Hippocampal formation (tissue), 2 donors: ENCODE results near the gene KTI12.
"Not testable (repeated sequence)": the region's sequence is repeated elsewhere in the genome, so short reads cannot be mapped to it uniquely, and the experiment has no call there.

Experiments used
- DNase-seq, 2 donors: peaks; one replicate each; lab custom pipeline; 2025; lab: John Stamatoyannopoulos, UW

KTI12 gene

DNA sequence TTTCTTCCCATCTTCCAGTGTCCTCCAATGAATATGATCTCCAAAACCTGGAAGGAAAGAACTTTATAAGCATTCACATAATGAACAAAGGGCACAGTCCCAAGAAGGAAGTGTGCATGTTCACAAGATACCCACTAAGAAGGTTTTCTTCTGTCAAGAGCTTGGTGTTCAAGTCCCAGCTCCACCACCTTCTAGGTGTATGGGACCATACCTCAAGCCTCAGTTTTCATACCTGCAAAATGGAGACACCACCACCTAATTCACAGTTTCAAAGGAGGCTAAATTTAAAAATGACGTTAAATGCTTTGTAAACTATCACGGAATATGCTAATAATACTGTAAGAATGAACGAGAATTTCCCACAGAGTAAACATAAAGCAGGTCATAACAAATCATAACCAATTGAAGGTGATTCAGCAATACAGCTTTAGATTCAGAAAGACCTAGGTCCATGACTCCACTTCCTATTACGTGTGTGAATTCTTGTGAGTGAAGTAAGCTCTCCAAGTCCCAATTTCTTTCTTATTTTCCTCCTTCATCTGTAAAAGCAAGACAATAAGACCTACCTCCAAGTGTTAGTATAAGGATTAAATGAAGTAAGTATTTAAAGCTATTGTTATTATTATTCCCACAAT lies 8.1 kb upstream of the KTI12 start:
- DNase-seq, result no peak

DNA sequence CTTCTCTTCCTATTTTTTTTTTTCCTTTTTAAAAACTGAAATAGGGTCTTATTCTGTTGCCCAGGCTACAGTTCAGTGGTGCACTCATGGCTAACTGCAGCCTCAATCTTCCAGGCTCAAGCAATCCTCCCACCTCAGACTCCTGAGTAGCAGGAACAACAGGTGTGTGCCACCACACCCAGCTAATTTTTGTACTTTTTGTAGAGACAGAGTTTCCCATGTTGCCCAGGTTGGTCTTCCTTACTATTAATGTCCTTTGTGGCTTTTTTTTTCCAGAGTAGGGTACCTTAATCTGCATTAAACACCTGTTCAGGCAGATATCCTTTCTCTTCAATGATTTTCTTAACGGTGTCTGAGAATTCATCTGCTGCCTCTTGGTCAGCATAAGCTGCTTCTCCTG lies 4.3 kb upstream of the KTI12 start:
- DNase-seq, result no peak

DNA sequence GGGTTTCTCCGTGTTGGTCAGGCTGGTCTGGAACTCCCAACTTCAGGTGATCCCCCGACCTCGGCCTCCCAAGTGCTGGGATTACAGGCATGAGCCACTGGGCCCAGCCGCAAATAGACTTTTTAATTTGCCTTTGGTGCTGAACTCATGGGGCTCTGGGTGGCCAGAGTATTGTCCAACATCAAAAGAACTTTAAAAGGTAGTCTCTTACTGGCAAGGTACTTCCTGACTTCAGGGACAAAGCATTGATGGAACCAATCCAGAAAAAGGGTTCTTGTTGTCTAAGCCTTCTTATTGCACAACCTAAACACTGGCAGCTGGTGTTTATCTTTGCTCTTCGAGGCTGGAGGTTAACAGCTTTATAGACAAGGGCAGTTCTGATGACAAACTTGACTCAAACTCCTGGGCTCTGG lies 3.8 kb upstream of the KTI12 start:
- no peak for DNase-seq

DNA sequence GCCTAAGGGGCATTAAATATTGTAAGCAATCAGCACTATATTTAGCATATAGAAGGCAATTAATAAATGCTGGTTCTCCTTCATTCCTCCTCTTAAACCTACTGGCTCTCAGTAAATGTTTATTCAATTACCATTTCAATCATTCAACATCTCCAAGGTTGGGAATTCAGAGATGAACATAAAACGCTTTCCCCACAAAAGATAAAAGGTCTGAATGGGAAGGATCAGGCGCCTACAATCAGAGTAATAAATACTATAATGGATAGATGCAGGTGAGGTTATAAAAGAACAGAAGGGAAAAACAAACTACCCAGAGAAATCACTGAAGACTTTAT lies 407 bp upstream of the KTI12 start:
- no peak for DNase-seq

DNA sequence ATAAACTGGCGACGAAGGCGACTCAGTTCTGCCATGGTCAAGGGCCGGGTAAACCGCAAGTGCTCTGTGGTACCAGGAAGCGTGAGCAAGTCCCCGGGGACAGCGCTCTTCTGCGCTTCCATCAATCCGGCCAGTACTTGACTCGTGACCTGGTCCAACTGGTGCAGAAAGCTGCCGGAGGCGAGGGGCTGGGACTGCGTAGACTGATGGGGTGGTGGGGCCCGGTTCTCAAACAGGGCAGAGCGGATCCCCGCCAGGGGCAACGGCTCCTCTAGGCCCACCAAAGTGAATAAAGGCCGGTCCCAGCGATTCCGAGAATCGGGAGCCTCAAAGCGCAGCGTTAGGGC lies 852 bp downstream of the KTI12 start:
- DNase-seq, result no peak

DNA sequence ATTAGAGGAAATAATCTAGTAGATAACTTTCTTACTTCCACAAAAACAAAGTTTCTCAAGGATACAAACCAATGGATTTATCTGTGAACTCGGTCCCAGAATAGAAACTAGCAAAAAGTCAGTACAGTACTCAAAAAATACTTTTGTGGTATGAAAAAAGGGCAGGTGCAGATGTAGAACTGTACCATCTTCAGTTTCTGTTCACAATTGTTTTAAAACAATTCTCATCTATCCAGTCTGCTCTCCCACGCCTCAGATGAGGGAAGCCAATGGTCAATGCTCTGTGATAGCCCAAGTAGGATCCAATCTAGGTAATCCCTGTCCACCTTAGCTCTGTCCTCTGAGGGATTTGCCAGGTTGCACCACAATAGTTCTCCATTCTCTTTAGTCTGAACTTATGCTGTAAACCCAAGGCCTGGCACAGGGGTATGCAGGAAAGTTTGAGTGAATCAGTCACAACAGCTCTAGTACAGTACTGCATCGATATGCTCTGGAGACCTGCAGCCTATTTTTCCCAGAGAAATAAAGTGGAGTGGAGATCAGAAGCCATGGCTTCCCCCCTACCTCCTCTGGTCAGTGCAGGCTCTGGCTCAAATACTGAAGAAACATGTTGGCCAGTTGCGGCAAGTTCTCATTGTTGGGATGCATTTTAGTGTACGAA lies 1.4 kb downstream of the KTI12 start:
- no peak for DNase-seq

DNA sequence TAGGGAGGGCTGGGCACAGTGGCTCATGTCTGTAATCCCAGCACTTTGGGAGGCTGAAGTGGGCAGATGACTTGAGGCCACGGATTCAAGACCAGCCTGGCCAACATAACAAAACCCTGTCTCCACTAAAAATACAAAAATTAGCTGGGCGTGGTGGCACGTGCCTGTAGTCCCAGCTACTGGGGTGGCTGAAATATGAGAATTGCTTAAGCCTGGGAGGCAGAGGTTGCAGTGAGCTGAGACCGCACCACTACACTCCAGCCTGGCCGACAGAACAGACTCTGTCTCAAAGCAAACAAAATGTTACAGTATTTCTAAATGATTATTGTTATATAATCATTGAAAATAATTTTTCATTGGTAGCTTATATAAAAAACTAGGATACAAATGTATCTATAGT lies 4.8 kb downstream of the KTI12 start:
- DNase-seq, result not testable (repeated sequence)

DNA sequence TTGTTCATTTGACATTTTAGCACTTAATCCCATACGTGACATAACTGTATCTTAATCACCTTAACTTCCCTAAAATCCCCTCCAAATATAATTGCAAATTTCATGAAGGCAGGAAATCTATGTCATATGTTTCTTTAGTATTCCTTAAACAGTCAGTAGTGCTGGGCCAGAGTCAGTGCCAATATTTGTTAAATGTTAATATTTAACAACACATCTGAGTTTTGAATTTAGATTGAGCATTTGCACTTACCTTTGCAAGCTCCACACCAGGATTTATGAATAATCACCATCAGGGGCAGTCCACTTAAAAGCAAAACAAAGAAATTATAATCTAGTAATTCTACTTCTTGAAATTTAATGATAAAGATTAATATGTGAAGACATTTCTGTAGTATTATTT lies 5.3 kb downstream of the KTI12 start:
- DNase-seq, result no peak

DNA sequence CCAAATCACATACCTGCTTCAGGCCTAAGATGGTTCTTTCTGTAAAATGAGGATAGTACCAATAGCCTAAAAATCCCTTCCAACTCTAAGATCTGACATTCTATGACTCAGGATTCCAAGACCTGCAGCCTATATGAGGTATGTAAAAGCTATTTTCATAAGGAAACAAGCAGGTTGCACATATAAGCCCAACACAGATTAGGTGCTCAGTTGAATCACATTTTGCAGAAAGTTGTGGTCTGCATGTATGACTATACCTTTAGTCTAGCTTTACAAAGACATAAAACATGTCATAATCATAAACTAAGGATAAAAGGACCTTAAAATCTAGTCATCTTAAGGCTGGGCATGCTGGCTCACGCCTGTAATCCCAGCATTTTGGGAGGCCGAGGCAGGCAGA lies 7.3 kb downstream of the KTI12 start:
- DNase-seq, result no peak

DNA sequence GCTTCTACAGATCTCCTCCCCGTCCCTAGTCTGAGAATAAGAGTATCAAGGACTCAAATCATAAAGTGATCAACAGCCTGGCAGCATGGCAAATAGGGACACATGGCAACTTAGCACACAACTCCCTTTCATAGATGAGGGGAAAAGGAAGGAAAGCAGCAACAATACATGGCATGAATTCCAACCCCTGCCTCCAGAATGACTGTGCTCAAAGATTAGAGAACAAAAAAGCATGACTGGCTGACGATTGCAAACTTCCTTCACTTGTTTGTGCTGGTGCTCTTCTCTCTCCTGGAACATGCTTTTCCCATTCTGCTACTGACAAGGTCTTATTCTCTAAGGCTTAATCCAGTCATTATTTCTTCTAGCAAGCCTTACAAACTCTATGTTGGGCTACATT lies 11.5 kb downstream of the KTI12 start:
- DNase-seq, result no peak

DNA sequence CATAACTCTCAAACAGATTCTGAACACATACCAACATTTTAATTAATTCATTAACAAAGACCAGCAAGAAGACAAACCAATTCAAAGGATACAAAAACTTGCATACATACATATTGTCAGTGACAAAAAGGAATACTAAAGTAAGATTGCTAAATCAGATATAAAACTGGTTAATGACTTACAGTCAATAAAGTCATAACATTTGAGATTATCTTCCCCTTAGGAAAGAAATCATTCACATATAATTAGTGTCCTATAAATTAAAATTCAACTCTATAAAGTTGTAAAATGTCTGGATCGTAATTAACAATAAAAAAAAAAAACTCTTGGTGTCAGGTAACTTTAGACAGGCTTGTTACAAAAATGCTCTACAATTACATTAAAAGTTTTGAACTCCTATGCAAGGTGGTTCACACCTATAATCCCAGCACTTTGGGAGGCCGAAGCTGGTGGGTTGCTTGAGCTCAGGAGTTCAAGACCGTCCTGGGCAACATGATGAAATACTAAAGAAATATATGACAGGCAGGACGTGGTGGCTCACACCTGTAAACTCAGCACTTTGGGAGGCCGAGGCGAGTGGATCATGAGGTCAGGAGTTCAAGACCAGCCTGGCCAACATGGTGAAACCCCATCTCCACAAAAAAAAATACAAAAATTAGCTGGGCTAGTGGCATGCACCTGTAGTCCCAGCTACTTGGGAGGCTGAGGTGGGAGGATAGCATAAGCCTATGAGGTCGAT lies 25.4 kb downstream of the KTI12 start:
- DNase-seq, result no peak

DNA sequence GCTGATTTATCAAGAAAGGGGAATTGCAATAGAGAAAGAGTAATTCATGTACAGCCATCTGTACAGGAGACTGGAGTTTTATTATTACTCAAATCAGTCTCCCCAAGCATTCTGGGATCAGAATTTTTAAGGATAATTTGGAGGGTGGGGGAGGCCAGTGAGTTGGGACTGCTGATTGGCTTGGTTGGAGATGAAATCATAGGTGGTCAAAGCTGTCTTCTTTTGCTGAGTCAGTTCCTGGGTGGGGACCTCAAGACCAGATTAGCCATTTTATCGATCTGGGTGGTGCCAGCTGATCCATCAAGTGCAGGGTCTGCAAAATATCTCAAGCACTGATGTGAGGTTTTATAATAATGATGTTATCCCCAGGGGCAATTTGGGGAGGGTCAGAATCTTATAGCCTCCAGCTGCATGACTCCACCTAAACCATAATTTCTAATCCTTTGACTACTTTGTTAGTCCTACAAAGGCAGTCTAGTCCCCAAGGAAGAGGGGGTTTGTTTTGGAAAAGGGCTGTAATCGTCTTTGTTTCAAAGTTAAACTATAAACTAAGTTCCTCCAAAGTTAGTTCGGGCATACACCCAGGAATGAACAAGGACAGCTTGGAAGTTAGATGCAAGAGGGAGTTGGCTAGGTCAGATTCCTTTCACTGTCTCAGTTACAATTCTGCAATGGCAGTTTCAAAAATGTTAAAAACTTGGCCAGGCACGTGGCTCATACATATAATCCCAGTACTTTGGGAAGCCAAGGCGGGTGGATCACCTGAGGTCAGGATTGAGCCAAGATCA lies 26.2 kb downstream of the KTI12 start:
- DNase-seq, result no peak

DNA sequence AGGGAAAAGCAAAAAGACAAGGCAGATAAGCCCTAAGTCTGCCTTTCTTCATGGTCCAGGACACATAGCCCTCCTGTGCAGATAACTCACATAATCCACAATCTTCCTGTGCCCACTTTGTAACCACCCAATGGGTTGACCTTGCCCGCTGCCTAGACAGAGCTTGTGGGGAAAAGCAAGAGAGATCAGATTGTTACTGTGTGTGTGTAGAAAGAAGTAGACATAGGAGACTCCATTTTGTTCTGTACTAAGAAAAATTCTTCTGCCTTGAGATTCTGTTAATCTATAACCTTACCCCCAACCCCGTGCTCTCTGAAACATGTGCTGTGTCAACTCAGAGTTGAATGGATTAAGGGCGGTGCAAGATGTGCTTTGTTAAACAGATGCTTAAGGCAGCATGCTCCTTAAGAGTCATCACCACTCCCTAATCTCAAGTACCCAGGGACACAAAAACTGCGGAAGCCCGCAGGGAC lies 27.5 kb downstream of the KTI12 start:
- DNase-seq, result not testable (repeated sequence)

DNA sequence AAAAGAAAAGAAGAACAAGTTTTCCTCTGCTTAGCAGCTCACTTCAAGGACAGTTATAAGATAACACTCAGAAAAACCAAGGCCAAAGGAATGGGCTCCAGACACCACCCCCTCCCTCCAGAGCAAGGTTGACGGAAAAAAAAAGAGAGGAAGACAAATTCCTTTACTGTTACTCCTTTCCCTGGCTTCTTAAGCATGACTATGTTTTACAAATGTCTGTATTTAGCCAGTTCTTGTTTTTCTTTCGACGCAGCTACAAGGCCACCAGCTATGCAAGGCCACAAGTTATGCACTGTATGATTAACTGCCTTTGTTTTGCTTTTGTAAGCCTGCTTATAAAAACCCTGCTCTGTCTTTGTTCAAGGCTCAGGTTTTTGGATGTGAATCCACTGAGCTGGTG lies 28.1 kb downstream of the KTI12 start:
- not testable (repeated sequence) for DNase-seq

DNA sequence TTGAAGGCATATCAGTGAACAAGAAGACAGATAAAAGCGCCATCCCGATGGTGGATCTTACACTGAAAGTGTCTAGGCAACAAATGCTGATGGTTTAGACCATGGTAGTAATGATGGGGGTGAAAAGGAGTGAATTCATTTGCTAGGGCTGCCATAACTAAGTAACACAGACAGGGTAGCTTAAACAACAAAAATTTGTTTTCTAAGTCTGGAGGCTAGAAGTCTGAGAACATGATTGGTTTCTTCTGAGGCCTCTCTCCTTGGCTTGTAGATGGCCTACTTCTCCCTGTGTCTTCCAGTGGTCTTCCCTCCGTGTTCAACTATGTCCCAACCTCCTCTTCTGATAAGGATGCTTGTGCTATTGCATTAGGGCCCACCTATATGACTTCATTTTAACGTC lies 29.7 kb downstream of the KTI12 start:
- DNase-seq, result no peak

DNA sequence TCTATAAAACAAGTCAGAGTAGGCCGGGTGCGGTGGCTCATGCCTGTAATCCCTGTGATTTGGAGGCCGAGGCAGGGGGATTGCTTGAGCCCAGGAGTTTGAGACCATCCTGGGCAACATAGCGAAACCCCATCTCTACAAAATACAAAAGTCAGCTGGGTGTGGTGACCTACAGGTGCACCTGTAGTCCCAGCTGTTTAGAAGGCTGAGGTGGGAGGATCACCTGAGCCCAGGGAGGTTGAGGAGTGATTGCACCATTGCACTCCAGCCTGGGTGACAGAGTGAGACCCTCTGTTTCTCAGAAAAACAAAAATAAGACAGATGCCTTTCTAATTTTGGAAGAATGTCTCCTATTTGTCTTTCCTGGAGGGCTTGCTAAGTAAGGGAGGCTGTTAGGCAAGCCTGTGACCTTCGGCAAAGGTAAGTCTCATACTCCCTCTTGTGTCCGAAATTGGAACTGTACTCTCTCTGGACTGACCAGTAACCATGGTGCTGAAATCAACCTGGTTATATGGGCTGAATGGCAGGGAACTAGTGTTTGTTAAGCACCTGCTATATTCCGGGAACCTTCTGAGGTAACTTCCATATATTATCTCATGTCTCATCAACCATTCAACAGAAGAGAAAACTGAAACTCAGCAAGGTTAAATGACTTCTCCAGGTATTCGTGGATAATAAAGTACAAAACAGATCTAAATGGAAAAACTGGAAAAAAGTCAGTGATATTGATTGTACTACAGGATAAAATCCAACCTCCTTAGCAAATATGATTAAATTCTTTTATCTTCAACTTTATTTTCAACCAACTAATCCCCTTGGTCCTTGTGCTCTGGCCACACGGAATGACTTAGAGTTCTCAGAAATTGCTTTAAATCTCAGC lies 31.3 kb downstream of the KTI12 start:
- DNase-seq, result peak in 1 of 2 donors; percentile 67

DNA sequence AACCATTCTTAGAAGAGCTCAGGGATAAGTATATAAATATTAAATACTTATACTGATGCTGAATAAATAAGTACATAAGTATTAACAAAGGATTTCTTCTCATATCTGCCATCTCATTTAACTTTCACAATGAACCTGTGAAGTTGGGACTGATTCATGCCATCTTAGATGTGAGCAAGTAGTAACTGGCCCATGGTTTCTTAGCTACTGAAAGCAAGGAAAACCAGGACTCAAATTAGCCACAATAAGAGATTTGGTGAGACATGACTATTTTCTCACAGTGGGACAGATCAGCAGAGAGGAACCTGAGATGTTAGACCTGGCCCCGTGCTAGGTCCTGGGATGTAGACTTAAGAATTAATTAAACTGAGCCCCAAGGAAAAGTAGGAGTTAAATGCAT lies 34.9 kb downstream of the KTI12 start:
- no peak for DNase-seq

DNA sequence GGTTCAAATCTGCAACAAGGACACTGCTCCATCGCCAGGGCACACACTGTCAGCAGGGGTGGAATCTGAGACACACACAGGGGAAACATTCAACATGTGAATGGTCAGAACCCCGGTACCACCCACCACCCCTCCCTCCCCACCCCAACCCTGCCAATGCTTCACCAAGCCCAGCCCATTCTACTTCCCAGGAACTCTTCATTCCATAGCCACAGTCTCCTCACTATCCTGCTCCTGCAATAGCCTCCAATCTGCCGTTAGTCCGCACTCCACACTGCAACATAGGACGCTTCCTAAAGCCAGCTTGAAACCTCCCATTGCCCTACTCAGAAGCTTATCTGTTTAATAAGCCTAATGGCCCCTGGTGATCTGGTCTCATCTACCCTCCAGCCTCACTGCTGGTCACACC lies 35.6 kb downstream of the KTI12 start:
- DNase-seq, result no peak

DNA sequence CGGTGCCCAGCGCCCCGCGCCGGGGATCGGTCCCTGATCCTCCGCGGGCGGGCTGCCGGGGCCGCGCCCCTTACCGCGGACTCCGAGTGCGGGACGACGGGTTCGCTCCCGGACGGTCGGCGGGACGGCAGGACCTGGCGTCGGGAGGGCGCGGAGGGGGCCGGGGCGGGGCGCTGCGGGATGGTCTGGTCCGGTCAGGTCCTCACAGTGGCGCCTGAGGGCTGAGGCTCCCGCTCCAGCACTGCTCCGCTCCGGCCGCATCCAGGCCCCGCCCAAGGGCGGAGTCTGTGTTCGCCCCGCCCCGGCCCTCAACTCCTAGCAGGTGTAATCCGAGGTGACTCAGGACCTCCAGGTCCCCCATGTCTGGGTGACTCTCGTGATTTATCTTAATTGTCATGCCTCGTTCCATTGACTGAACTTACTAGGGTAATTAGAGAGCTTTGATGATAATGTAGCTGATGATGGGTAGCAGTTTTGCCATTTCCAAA lies 43.1 kb downstream of the KTI12 start, which contains the start of gene RAB3B:
RAB3B (minus strand) TSS at position 223 of the 488 bp plus-strand sequence. CDS start 13,583 bp downstream, outside the sequence.
- no peak for DNase-seq

DNA sequence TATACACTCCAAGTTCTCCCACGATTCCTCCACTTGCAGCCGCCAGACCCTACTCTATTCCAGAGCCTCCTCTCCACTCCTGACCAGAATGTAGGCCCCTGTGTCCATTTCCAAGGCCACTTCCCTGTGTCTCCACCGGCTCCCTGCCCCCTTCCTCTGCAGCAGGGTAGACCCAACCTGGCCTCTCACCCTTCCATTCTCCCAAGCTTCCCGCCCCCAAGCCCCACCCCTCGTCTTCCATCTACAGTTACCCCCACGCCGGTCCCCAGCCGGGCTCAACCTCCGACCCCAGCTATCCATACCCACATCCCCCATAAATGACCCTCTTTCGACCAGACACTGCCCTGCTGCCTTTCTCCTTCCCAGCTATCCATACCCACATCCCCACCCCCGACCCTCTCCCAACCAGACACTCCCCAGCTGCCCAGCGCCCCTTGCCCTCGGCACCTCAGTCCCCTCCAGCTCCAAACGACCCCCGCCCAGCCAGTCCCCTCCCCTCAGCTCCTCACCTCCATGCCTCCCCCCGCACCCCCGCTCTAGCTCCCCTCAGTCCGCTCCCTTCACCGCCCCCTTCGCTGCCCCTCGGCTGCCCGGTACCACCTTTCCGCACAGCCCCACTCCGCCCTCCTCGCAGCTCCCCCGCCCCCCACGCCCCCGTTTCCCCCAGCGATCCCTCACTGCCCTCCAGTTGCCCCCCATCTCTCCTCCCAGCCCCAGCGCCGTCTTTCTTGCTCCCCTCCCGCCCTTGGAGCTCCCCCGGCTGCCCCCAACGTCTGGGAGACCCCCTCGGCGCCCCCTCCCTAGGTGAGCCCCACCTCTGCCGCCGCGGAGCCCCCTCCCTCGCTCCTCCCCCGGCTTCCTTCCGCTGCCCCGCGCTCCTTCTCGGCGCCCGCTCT lies 43.8 kb downstream of the KTI12 start:
- DNase-seq, result no peak
